ENCODE results near the gene SLC6A11. TPM values are rescaled to one million over a fixed set of nuclear protein-coding genes. Genes with fewer than 3 reads are reported as not detected.

SLC6A11 gene
- total RNA-seq, 4 donors from 2014 or later, result 1.8 to 7.8 (median 5.3) TPM

GRCh38 chr3:10988991-10989484 lies 173.0 kb downstream of the SLC6A11 start:
- WGBS, 2 donors, result 82 to 84% methylated on average over 7 of the region's 7 CpGs
- no peak overlapping the region for H3K4me3 ChIP-seq (ENCODE audit: low read depth, poor library complexity, severe bottlenecking)
- intact Hi-C loops (cut with DNase I; ENCODE audit: low total_unique reads), result no loop called here
- DNase-seq (ENCODE audit: low spot score in 2 of 2), result no peak
- no peak for TF ChIP-seq POLR2A (IDR thresholded peaks at IDR 0.05)
- TF ChIP-seq CTCF (IDR thresholded peaks at IDR 0.05), result no peak

Other genes starting within 250 kb of the SLC6A11 start
- 1 to 10 TPM in 2 of 4 donors, under 1 TPM in 1, not detected in 1; 0.10 to 2.3 (median 1.1) TPM for gene SLC6A1, start 176.5 kb downstream of the SLC6A11 start, total RNA-seq

All from lower leg skin (tissue), 4 donors.